OCI-LY7 (cell line): ENCODE data around the gene SYT7. TPM values are rescaled to one million over a fixed set of nuclear protein-coding genes. Genes with fewer than 3 reads are reported as not detected.

Experiments used
- BruUV-seq: library from RNA; stranded (reverse); fragments of 400-500 nt; replicated peaks from 2 replicates; lab custom pipeline; 2021; lab: Mats Ljungman, UMichigan
- CTCF ChIA-PET: fragments of 300-600 bp; sonication (Branson Sonifier 250); formaldehyde crosslinking; loops from one replicate; lab custom pipeline; 2022; ENCODE audit warnings: antibody characterized with exemption; ENCODE audit not compliant: unreplicated experiment; lab: Charles Lee
- POLR2A ChIA-PET: fragments of 300-600 bp; sonication (Branson Sonifier 250); formaldehyde crosslinking; loops from one replicate; lab custom pipeline; 2022; ENCODE audit warnings: antibody characterized with exemption; lab: Charles Lee
- DNase-seq: peaks from one replicate; pipeline ENCODE4 v3.0.0-alpha.2; 2015; ENCODE audit warnings: low spot score
- H2AFZ ChIP-seq: fragments of 200-600 bp; sonication (generic), shearing (Covaris generic); 2 replicates; pipeline ENCODE4 v1.6.1; 2014; ENCODE audit warnings: mild to moderate bottlenecking, antibody characterized with exemption, low read length, moderate library complexity
- H3K27ac ChIP-seq: fragments of 200-600 bp; sonication (generic); 2 replicates; pipeline ENCODE4 v1.5.1; 2014; ENCODE audit warnings: mixed run types, low read depth, mild to moderate bottlenecking, moderate library complexity, low read length, inconsistent platforms; ENCODE audit not compliant: poor library complexity, severe bottlenecking
- H3K36me3 ChIP-seq: fragments of 200-600 bp; sonication (generic); 2 replicates; pipeline ENCODE4 v1.6.1; 2014; ENCODE audit warnings: mild to moderate bottlenecking, antibody characterized with exemption, low read length, moderate library complexity, mixed read lengths; ENCODE audit not compliant: insufficient read depth
- H3K4me1 ChIP-seq: fragments of 200-600 bp; sonication (generic); 2 replicates; pipeline ENCODE4 v1.5.1; 2014; ENCODE audit warnings: mild to moderate bottlenecking, low read length; ENCODE audit not compliant: insufficient read depth, poor library complexity, severe bottlenecking
- H3K4me2 ChIP-seq: fragments of 200-600 bp; sonication (generic); 2 replicates; pipeline ENCODE4 v1.6.1; 2014; ENCODE audit warnings: mild to moderate bottlenecking, low read length
- H3K4me3 ChIP-seq: fragments of 200-600 bp; sonication (generic); 2 replicates; pipeline ENCODE4 v1.5.1; 2014; ENCODE audit warnings: mild to moderate bottlenecking, low read depth, low read length; ENCODE audit not compliant: poor library complexity, severe bottlenecking
- H3K79me2 ChIP-seq: fragments of 200-600 bp; sonication (generic); 2 replicates; pipeline ENCODE4 v1.6.1; 2016; ENCODE audit warnings: low read depth, mild to moderate bottlenecking, low read length, moderate library complexity, mixed read lengths; ENCODE audit not compliant: insufficient read depth
- H3K9me2 ChIP-seq: fragments of 200-600 bp; sonication (generic); 2 replicates; pipeline ENCODE4 v1.6.1; 2016; ENCODE audit warnings: mild to moderate bottlenecking, low read length, mixed read lengths; ENCODE audit not compliant: insufficient read depth
- H3K9me3 ChIP-seq: fragments of 200-600 bp; sonication (generic); 2 replicates; pipeline ENCODE4 v1.6.1; 2014; ENCODE audit warnings: mild to moderate bottlenecking, mixed run types, low read length, mixed read lengths
- H4K20me1 ChIP-seq: fragments of 200-600 bp; sonication (generic); 2 replicates; pipeline ENCODE4 v1.6.1; 2014; ENCODE audit warnings: mild to moderate bottlenecking, antibody characterized with exemption, low read length, moderate library complexity, mixed read lengths; ENCODE audit not compliant: insufficient read depth
- EZH2phosphoT487 ChIP-seq: fragments of 200-600 bp; sonication (generic); IDR thresholded peaks from 2 replicates; pipeline ENCODE4 v1.6.1; 2018; ENCODE audit warnings: low read depth, borderline replicate concordance, mild to moderate bottlenecking, mixed run types, antibody characterized with exemption, low read length, moderate library complexity, mixed read lengths
- intact Hi-C: fragments of 100-400 bp; cut with micrococcal nuclease; formaldehyde crosslinking; loops from one replicate; pipeline ENCODE4 v1.10.0; 2022; ENCODE audit not compliant: unreplicated experiment
- total RNA-seq, 2 experiments: library from RNA; depleted of rRNA in 1 of 2; stranded (reverse); fragments of >200 nt in 1 of 2; shearing (Covaris generic) in 1 of 2; gene quantifications; 2 replicates each; pipeline ENCODE4 v1.2.3, GENCODE V29; 2014 to 2022
- TF ChIP-seq, protein P1 (sequence below): fragments of 200-600 bp; sonication (generic); conservative IDR thresholded peaks from 2 replicates; pipeline ENCODE4 v1.5.1; 2014; ENCODE audit warnings: mild to moderate bottlenecking, antibody characterized with exemption, low read length, moderate library complexity, mixed read lengths

The SYT7 gene
- total RNA-seq, 2 experiments from 2014 or later, result not detected

DNA sequence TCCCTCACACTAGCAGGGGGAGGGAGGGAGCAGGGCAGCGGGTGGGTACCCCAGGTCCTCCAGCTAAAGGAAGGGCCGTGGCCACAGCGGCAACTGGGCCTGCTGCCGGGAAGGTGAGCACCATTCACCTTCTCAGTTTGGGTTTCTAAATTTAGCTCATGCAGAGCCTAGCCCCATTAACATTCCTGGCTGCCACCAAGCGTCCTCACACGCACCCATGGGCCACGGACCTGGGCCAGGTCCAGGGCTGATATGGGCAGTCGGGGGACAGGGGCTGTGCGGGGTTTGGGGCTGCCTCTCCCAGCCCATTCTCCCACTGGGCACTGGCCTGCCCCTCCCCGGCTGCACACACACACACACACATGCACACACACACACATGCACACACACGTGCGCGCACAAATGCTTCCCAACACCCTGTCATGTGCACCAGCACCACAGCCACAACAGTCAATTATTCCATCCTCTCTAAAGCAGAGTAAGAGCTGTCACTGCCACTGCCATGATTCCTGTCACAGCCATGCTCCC, 28.7 kb downstream of the SYT7 start:
- DNase-seq, result no peak
- H4K20me1 ChIP-seq, result no peaks in the 10 kb centered on the region
- no peak for TF ChIP-seq EZH2phosphoT487
- TF ChIP-seq, protein P1, sequence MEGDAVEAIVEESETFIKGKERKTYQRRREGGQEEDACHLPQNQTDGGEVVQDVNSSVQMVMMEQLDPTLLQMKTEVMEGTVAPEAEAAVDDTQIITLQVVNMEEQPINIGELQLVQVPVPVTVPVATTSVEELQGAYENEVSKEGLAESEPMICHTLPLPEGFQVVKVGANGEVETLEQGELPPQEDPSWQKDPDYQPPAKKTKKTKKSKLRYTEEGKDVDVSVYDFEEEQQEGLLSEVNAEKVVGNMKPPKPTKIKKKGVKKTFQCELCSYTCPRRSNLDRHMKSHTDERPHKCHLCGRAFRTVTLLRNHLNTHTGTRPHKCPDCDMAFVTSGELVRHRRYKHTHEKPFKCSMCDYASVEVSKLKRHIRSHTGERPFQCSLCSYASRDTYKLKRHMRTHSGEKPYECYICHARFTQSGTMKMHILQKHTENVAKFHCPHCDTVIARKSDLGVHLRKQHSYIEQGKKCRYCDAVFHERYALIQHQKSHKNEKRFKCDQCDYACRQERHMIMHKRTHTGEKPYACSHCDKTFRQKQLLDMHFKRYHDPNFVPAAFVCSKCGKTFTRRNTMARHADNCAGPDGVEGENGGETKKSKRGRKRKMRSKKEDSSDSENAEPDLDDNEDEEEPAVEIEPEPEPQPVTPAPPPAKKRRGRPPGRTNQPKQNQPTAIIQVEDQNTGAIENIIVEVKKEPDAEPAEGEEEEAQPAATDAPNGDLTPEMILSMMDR, result no peak
- no peaks in the 10 kb centered on the region for H3K36me3 ChIP-seq
- H3K79me2 ChIP-seq, result no peaks in the 10 kb centered on the region
- no peak overlapping the region for H3K27ac ChIP-seq
- no peak overlapping the region for H2AFZ ChIP-seq
- ChIA-PET POLR2A (no interaction called here), CTCF (no interaction called here)
- H3K4me2 ChIP-seq, result no peak overlapping the region
- H3K9me2 ChIP-seq, result no peaks in the 10 kb centered on the region
- H3K4me3 ChIP-seq, result no peak overlapping the region
- no TSS peak for BruUV-seq
- H3K9me3 ChIP-seq, result no peaks in the 10 kb centered on the region
- intact Hi-C loops, result no loop called here
- H3K4me1 ChIP-seq, result no peaks in the 10 kb centered on the region

DNA sequence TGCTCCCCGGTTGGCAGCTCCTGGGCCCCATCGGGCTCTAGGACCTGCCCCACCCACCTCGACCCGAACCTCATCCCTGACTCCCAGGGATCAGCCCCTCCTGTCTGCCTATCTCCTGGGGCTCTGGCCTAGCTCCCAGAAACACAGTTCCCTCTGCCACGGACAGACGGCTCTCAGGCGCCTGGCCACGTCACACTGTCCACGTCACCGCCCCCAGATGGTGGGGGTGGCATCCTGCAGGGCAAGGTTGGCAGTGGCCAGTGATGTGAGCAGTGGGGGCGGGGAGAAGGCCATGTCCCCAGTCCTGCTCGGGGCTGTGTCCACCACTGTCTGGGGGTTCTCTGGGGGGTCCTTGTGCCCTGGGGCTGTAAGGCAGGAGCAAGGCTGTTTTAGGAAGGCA, 29.2 kb downstream of the SYT7 start:
- BruUV-seq, result no TSS peak
- H3K36me3 ChIP-seq, result no peaks in the 10 kb centered on the region
- H4K20me1 ChIP-seq, result no peaks in the 10 kb centered on the region
- TF ChIP-seq, protein P1, result no peak
- TF ChIP-seq EZH2phosphoT487, result no peak
- H3K27ac ChIP-seq, result no peak overlapping the region
- H2AFZ ChIP-seq, result no peak overlapping the region
- H3K4me1 ChIP-seq, result no peaks in the 10 kb centered on the region
- ChIA-PET POLR2A (no interaction called here), CTCF (no interaction called here)
- DNase-seq, result no peak
- H3K9me3 ChIP-seq, result no peaks in the 10 kb centered on the region
- no peak overlapping the region for H3K4me3 ChIP-seq
- no peak overlapping the region for H3K4me2 ChIP-seq
- H3K9me2 ChIP-seq, result no peaks in the 10 kb centered on the region
- intact Hi-C loops, result no loop called here
- H3K79me2 ChIP-seq, result no peaks in the 10 kb centered on the region

DNA sequence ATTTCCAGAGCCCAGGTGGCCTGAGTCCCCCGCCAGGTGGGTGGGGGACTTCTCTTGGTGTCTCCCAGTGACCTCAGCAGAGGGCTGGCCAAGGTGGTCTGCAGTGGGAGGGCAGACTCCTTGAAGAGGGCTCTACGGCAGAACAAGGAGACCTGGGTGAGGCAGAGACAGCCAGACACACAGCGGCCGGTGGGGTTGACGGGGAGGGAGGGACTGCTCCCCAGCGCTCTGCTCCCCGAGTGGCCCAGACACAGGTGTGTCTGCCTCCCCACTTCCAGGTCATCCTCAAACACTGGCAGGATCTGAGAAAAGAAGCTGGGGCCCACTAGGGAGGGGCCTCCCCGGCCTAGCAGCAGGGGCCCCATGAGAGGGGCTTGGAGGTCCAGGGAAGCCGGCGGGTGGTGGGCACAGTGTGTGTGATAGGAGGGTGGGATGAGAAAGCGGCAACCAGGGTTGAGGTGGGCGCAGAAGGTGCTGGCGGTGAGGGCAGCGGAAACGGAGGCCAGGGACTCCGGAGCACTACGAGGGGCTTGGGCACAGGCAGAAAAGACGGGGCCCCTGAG, 30.1 kb downstream of the SYT7 start:
- intact Hi-C loops, result no loop called here
- BruUV-seq, result no TSS peak

More for the DNA sequence above, 30.1 kb downstream of the SYT7 start:
- no peak overlapping the region for H3K4me2 ChIP-seq
- DNase-seq, result no peak
- no peaks in the 10 kb centered on the region for H3K36me3 ChIP-seq
- no peaks in the 10 kb centered on the region for H3K9me2 ChIP-seq
- no peaks in the 10 kb centered on the region for H4K20me1 ChIP-seq
- CTCF ChIA-PET, result no interaction called here
- POLR2A ChIA-PET, result no interaction called here
- H2AFZ ChIP-seq, result no peak overlapping the region
- H3K9me3 ChIP-seq, result no peaks in the 10 kb centered on the region
- no peak overlapping the region for H3K4me3 ChIP-seq
- H3K27ac ChIP-seq, result no peak overlapping the region
- TF ChIP-seq, protein P1, result no peak
- TF ChIP-seq EZH2phosphoT487, result no peak
- no peaks in the 10 kb centered on the region for H3K4me1 ChIP-seq
- H3K79me2 ChIP-seq, result no peaks in the 10 kb centered on the region
